Thyroid gland (tissue), 4 donors: Measurements from ENCODE around the gene WNT9A. TPM values are rescaled to one million over a fixed set of nuclear protein-coding genes. Genes with fewer than 3 reads are reported as not detected.

Experiments used
- DNase-seq, 2 donors: peaks; one replicate each; pipeline ENCODE4 v3.0.0-alpha.2; 2019
- H3K27ac ChIP-seq, 3 donors: fragments of 200-600 bp; sonication (generic); 1 replicate in 2 of 3; 2 replicates in 1 of 3; pipeline ENCODE4 v1.5.1; 2016 to 2019; ENCODE audit warnings: mild to moderate bottlenecking in 1 of 3, moderate library complexity in 1 of 3
- H3K27me3 ChIP-seq: fragments of 200-600 bp; sonication (generic); one replicate; pipeline ENCODE4 v1.5.1; 2019
- H3K36me3 ChIP-seq, 2 donors: fragments of 200-600 bp; sonication (generic); one replicate each; pipeline ENCODE4 v1.5.1; 2016 to 2019
- H3K4me1 ChIP-seq, 2 donors: fragments of 200-600 bp; sonication (generic); one replicate each; pipeline ENCODE4 v1.5.1; 2017 to 2019
- H3K4me3 ChIP-seq, 3 donors: fragments of 200-600 bp; sonication (generic); replicated peaks in 1 of 3; 1 replicate in 2 of 3; 2 replicates in 1 of 3; pipeline ENCODE4 v1.5.1; 2016; ENCODE audit warnings: mild to moderate bottlenecking in 1 of 3
- H3K9me3 ChIP-seq: fragments of 200-600 bp; sonication (generic); one replicate; pipeline ENCODE4 v1.5.1; 2017
- POLR2A ChIP-seq, 2 donors: fragments of 450-650 bp; IDR thresholded peaks; one replicate each; pipeline ENCODE4 v1.6.1; 2017; ENCODE audit warnings: antibody characterized with exemption in 2 of 2, mild to moderate bottlenecking in 2 of 2, moderate library complexity in 1 of 2
- WGBS, 2 donors: methylation state at CpG; one replicate each; pipeline ENCODE4 v1.1.5; 2017; 5-methylcytosine and 5-hydroxymethylcytosine counted together
- intact Hi-C: fragments of 100-400 bp; cut with DNase I; formaldehyde crosslinking; loops from one replicate; pipeline ENCODE4 v1.15.1; 2023
- total RNA-seq, 4 donors: library from RNA; depleted of rRNA; stranded (reverse); fragments of >200 nt; gene quantifications; one replicate each; pipeline ENCODE4 v1.2.3, GENCODE V29; 2016
- TF ChIP-seq, protein P1 (sequence below), 6 experiments: fragments of 200-600 bp in 3 of 6; fragments of 450-650 bp in 3 of 6; sonication (generic) in 3 of 6; IDR thresholded peaks; one replicate each; pipeline ENCODE4 v1.5.1; 2016 to 2019; ENCODE audit warnings: antibody characterized with exemption in 6 of 6, mild to moderate bottlenecking in 2 of 6, inconsistent platforms in 1 of 6, moderate library complexity in 1 of 6

Gene WNT9A
- total RNA-seq, 4 donors from 2014 or later, result 2.5 to 4.3 (median 3.4) TPM

DNA sequence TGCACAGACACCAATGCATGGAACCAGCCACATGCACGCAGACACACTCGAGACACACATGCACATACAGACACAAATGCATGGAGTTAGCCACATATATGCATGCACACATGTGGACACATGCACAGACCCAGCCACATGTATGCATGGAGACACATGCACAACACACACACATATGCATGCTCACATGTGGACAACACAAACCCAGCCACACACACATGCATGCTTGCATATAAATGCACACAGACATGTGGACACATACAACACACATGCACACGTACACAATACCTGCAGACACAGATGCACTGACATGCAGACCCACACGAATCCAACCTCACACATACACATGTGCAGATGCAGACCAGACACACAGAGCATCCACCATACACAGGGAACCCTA is 31.1 kb downstream of the WNT9A start:
- WGBS, 2 donors, result 88 to 90% methylated on average over 4 of the region's 4 CpGs
- H3K9me3 ChIP-seq, result no peaks in the 10 kb centered on the region
- intact Hi-C loops, result no loop called here
- peaks cover 3 to 4% of the 10 kb centered on the region in 2 donors for H3K36me3 ChIP-seq
- no peak overlapping the region for H3K4me3 ChIP-seq
- no peak for DNase-seq
- H3K27me3 ChIP-seq, result no peaks in the 10 kb centered on the region
- no peaks in the 10 kb centered on the region for H3K4me1 ChIP-seq
- TF ChIP-seq POLR2A (IDR thresholded peaks at IDR 0.05), result no peak
- TF ChIP-seq, protein P1, sequence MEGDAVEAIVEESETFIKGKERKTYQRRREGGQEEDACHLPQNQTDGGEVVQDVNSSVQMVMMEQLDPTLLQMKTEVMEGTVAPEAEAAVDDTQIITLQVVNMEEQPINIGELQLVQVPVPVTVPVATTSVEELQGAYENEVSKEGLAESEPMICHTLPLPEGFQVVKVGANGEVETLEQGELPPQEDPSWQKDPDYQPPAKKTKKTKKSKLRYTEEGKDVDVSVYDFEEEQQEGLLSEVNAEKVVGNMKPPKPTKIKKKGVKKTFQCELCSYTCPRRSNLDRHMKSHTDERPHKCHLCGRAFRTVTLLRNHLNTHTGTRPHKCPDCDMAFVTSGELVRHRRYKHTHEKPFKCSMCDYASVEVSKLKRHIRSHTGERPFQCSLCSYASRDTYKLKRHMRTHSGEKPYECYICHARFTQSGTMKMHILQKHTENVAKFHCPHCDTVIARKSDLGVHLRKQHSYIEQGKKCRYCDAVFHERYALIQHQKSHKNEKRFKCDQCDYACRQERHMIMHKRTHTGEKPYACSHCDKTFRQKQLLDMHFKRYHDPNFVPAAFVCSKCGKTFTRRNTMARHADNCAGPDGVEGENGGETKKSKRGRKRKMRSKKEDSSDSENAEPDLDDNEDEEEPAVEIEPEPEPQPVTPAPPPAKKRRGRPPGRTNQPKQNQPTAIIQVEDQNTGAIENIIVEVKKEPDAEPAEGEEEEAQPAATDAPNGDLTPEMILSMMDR (IDR thresholded peaks at IDR 0.05), result no peak
- H3K27ac ChIP-seq, result no peak overlapping the region

DNA sequence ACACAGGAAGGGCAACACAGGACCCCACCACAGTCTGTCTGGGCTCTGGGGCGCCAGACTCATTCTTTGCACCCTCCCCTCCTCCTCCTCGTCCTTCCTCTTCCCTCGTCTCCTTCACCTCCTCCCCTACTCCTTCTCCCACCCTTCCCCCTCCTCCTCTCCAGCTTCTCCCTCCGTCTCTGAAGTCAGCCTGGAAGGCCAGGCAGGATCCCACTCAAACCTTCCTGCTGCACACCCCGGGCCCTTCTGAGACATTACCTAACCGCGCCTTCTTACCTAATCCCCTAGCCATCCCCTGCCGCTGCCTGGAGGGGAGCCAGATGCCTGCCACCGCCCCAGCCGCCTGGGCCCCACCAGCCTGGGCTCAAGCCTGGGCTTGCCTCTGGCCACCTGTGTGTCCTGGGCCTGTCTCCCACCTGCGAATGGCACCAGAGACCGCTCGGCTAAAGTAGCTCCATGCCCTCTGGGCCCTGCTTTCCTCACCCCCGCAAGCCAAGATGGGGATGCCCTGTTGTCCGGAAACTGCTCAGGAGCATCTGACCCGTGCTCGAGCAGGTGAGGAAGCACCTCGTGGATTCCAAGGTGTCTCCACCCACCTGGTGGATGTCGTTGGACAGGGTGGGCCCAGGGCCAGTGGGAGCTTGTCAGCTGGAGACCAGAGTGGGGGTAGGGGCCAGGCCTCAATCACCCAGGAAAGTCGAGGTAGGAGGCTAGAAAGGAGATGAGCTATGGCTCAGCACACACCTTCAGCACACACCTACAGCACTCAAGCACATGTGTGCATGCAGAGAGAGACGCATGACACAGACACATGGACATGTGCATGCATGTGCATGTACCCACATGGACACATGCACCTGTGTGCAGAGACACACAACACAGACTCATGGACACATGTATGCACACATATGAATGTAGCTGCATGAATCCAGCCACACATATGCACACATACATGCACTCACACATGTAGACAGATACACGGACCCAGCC is 31.9 kb downstream of the WNT9A start:
- DNase-seq, result no peak
- WGBS, 2 donors, result 70 to 71% methylated on average over 16 to 22 of the region's 22 CpGs
- intact Hi-C loops, result no loop called here
- H3K4me3 ChIP-seq, result no peak overlapping the region
- no peaks in the 10 kb centered on the region for H3K36me3 ChIP-seq
- H3K27ac ChIP-seq, result no peak overlapping the region
- TF ChIP-seq, protein P1 (IDR thresholded peaks at IDR 0.05), result no peak
- TF ChIP-seq POLR2A (IDR thresholded peaks at IDR 0.05), result no peak
- H3K27me3 ChIP-seq, result no peaks in the 10 kb centered on the region
- no peaks in the 10 kb centered on the region for H3K4me1 ChIP-seq
- no peaks in the 10 kb centered on the region for H3K9me3 ChIP-seq

DNA sequence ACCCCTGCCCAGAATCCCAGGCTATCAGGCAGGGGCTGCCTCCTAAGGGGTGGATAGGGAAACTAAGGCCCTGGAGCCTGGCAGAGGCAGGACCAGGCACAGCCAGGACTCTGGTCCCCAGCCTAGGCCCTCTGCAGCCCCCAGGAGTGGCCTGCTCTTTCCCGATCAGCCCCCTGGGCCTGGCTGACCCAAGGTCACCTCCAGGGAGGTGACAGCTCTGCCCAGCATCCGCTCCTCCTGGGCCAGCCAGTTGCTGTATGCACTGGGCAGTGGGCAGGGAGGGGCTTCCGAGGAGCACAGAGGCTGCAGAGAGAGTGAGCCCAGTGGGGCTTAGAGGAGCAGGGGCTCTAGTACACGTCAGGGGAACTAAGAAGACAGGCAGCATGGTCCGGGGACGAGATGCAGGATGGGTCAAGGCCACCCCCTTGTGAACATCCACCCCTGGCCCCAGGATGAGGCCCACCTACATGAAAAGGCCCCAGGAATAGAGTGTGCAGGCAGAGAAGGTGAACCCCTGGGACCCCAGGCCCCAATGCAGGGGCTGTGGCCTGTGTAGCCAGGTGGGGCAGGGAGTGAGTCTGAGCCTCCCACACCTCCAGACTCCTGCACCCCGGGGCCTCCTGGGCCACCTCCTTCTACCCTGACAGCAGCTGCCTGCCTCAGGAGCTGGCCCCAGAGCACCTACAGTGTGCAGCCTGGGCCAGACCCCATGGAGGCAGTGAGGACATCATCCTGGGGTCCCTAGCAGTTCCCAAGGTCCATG is 32.8 kb downstream of the WNT9A start:
- H3K9me3 ChIP-seq, result no peaks in the 10 kb centered on the region
- no peaks in the 10 kb centered on the region for H3K36me3 ChIP-seq
- WGBS, 2 donors, result 85 to 90% methylated on average over 6 of the region's 7 CpGs
- H3K27ac ChIP-seq, result no peak overlapping the region
- intact Hi-C loops, result no loop called here
- H3K4me3 ChIP-seq, result no peak overlapping the region
- DNase-seq, result no peak
- no peaks in the 10 kb centered on the region for H3K4me1 ChIP-seq
- H3K27me3 ChIP-seq, result no peaks in the 10 kb centered on the region
- TF ChIP-seq, protein P1 (IDR thresholded peaks at IDR 0.05), result no peak
- no peak for TF ChIP-seq POLR2A (IDR thresholded peaks at IDR 0.05)

DNA sequence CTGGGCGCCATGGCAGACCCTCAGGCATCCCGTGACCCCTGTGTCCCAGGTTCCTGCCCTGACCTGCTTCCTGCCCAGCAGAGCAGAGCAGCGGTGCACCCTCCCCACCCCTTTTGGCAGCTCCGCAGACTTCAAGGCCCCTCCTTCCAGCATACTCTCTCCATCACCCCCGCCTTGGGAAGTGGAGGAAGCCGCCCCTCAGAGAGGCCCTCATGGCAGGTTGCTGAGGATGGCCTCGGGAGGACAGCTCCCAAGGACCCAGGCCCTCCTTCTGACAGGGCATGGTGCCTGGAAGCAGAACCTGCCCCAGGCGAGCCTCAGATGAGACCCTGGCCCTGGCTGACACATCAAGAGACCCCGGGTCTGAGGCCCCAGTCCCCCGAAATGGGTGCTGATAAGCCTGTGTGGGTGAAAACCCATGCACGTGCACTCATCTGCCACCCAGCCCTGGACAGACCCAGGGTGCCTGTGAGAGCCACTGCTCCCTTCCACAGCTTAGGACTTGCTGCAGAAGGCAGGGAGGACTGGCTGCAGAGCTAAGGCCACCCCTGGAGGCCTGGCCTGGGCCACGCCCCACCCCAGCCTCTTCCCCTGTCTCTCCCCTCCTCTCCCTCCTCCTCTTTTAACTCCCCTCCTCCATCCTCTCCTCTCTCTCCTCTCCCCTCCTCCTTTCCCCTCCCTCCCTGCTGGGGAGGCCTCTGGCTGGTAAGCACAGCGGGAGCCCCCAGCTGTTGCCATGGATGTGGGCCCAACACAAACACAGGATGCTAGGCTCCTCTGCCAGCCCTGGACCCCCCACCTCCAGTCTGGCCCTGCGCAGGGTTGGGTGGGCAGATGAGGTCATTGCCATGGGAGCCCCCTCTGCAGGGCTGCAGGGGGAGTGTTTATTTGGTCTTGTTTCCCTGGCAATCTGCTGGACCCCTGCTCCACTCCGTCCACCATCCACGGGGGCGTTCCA is 33.7 kb downstream of the WNT9A start:
- intact Hi-C loops, result no loop called here
- Histone ChIP-seq H3K4me3 (no peak overlapping the region), H3K27ac (no peak overlapping the region), H3K27me3 (no peaks in the 10 kb centered on the region), H3K36me3 (no peaks in the 10 kb centered on the region), H3K4me1 (no peaks in the 10 kb centered on the region), H3K9me3 (no peaks in the 10 kb centered on the region)
- 74 to 80% methylated on average over 16 to 17 of the region's 17 CpGs for WGBS, 2 donors
- no peak for DNase-seq
- TF ChIP-seq POLR2A (IDR thresholded peaks at IDR 0.05), result no peak
- TF ChIP-seq, protein P1 (IDR thresholded peaks at IDR 0.05), result no peak
